Esophagus muscularis mucosa (tissue), 4 donors: Measurements from ENCODE around the gene TBX15. TPM values are rescaled to one million over a fixed set of nuclear protein-coding genes. Genes with fewer than 3 reads are reported as not detected.
"Not testable (repeated sequence)": the region's sequence is repeated elsewhere in the genome, so short reads cannot be mapped to it uniquely, and the experiment has no call there.

ENCODE experiments used
- DNase-seq: peaks from one replicate; pipeline ENCODE4 v3.0.0-alpha.2; 2017; ENCODE audit errors: extremely low spot score
- H3K27ac ChIP-seq, 4 donors: fragments of 200-600 bp; sonication (generic); replicated peaks in 1 of 4; 1 replicate in 3 of 4; 2 replicates in 1 of 4; pipeline ENCODE4 v1.5.1; 2016 to 2019; ENCODE audit warnings: mild to moderate bottlenecking in 1 of 4
- H3K27me3 ChIP-seq, 4 donors: fragments of 200-600 bp; sonication (generic); one replicate each; pipeline versions ENCODE4 v1.5.1 to v1.6.0; 2016 to 2019
- H3K36me3 ChIP-seq, 4 donors: fragments of 200-600 bp; sonication (generic); one replicate each; pipeline ENCODE4 v1.5.1; 2016 to 2019
- H3K4me1 ChIP-seq, 4 donors: fragments of 200-600 bp; sonication (generic); one replicate each; pipeline ENCODE4 v1.5.1; 2016 to 2019
- H3K4me3 ChIP-seq, 4 donors: fragments of 200-600 bp; sonication (generic); 1 replicate in 2 of 4; 2 replicates in 2 of 4; pipeline ENCODE4 v1.5.1; 2016 to 2019; ENCODE audit warnings: mild to moderate bottlenecking in 4 of 4, moderate library complexity in 1 of 4
- H3K9me3 ChIP-seq, 4 donors: fragments of 200-600 bp; sonication (generic); 1 replicate in 3 of 4; 2 replicates in 1 of 4; pipeline ENCODE4 v1.5.1; 2016 to 2019
- CTCF ChIP-seq, 3 experiments: fragments of 200-600 bp in 2 of 3; fragments of 450-650 bp in 1 of 3; sonication (generic) in 2 of 3; IDR thresholded peaks; one replicate each; pipeline ENCODE4 v1.5.1; 2017 to 2019; ENCODE audit warnings: antibody characterized with exemption in 3 of 3, mild to moderate bottlenecking in 2 of 3, moderate library complexity in 1 of 3
- EP300 ChIP-seq: sonication (generic); formaldehyde crosslinking; IDR thresholded peaks from one replicate; pipeline ENCODE4 v1.6.1; 2017; ENCODE audit warnings: antibody characterized with exemption
- POLR2A ChIP-seq: fragments of 450-650 bp; IDR thresholded peaks from one replicate; pipeline ENCODE4 v1.6.1; 2017; ENCODE audit warnings: antibody characterized with exemption, moderate library complexity, mild to moderate bottlenecking, low read depth
- POLR2AphosphoS5 ChIP-seq, 2 donors: sonication (generic); formaldehyde crosslinking; IDR thresholded peaks; one replicate each; pipeline ENCODE4 v1.6.1; 2017; ENCODE audit warnings: antibody characterized with exemption in 2 of 2
- WGBS: methylation state at CpG from one replicate; pipeline ENCODE4 v1.1.5; 2018; 5-methylcytosine and 5-hydroxymethylcytosine counted together
- intact Hi-C: fragments of 100-400 bp; cut with DNase I; formaldehyde crosslinking; loops from one replicate; pipeline ENCODE4 v1.15.1; 2023
- total RNA-seq, 4 donors: library from RNA; depleted of rRNA; stranded (reverse); fragments of >200 nt; gene quantifications; one replicate each; pipeline versions ENCODE4 v1.1.0 to v1.2.1, GENCODE V29; 2016

The TBX15 gene
- total RNA-seq, 4 donors from 2014 or later = 0.42 to 1.2 (median 0.79) TPM

- DNase-seq = no peak
- Histone ChIP-seq H3K4me3 (no peak overlapping the region), H3K4me1 (no peaks in the 10 kb centered on the region), H3K27ac (no peak overlapping the region), H3K9me3 (no peaks in the 10 kb centered on the region), H3K27me3 (no peaks in the 10 kb centered on the region), H3K36me3 (no peaks in the 10 kb centered on the region)
- intact Hi-C loops = no loop called here
- no peak for TF ChIP-seq POLR2AphosphoS5 (IDR thresholded peaks at IDR 0.05)
- TF ChIP-seq EP300 = no peak
- no peak for TF ChIP-seq POLR2A
- no peak for TF ChIP-seq CTCF (IDR thresholded peaks at IDR 0.05)
- 86% methylated on average over 6 of the region's 6 CpGs for WGBS
These were observed 69.8 kb downstream of the TBX15 start for GRCh38 chr1:118918230-118918939.

- DNase-seq, H3K4me3 ChIP-seq, H3K27ac ChIP-seq, intact Hi-C loops, H3K9me3 ChIP-seq, H3K27me3 ChIP-seq, H3K4me1 ChIP-seq, H3K36me3 ChIP-seq: not testable (repeated sequence)
- WGBS = 86% methylated on average over 4 of the region's 4 CpGs
These were observed 71.8 kb downstream of the TBX15 start for GRCh38 chr1:118916346-118916745.

- Histone ChIP-seq H3K27me3 (no peaks in the 10 kb centered on the region), H3K4me1 (no peaks in the 10 kb centered on the region), H3K9me3 (no peaks in the 10 kb centered on the region), H3K36me3 (no peaks in the 10 kb centered on the region), H3K4me3 (no peak overlapping the region), H3K27ac (no peak overlapping the region)
- DNase-seq = no peak
- 58% methylated on average over 2 of the region's 2 CpGs for WGBS
- no peak for TF ChIP-seq CTCF (IDR thresholded peaks at IDR 0.05)
- no peak for TF ChIP-seq POLR2A
- no peak for TF ChIP-seq EP300
- TF ChIP-seq POLR2AphosphoS5 (IDR thresholded peaks at IDR 0.05) = no peak
- intact Hi-C loops = no loop called here
These were observed 73.6 kb downstream of the TBX15 start for GRCh38 chr1:118914379-118915161.

DNA sequence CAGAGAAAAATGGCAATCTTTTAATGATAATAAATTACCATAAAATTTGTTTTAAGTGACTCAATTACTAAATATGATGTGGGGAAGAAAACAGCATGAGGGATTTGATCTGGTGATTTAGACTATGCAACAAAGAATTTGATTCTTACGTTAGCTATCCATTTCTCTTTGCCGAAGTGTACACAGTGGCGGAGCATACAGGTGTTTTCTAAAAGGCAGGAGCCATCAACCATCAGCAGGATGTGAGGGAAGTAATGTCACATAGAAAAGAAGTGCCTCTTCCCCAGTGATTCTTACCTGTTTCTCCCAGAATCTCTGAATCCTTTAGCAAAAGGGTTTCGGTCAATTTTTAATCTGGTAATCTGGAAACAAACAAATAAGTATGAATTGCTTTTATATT lies 74.3 kb downstream of the TBX15 start:
- TF ChIP-seq POLR2AphosphoS5 (IDR thresholded peaks at IDR 0.05) (no peak), POLR2A (no peak), EP300 (no peak), CTCF (IDR thresholded peaks at IDR 0.05) (no peak)
- intact Hi-C loops = no loop called here
- WGBS = 83% methylated on average over 4 of the region's 4 CpGs

DNA sequence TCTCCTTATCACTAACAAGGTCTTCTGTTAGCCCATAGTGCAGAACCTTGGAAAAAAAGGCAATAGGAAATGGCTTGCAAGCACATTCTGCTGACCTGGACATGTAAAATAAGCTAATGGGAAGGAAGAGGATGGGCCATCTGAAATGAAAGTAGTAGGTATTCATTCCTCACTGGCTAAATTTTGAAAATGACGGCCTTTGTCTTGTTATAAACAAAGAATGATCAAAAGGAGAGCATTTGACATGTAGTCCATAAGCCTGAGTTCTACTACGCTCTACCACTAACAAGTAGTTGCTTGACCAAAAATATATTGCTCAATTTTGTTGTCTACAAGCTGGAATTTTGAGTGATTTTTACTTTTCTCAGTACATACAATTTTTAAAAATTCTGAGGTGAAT lies 75.6 kb downstream of the TBX15 start:
- Histone ChIP-seq H3K27ac (no peak overlapping the region), H3K36me3 (no peaks in the 10 kb centered on the region), H3K9me3 (no peaks in the 10 kb centered on the region), H3K27me3 (no peaks in the 10 kb centered on the region), H3K4me1 (no peaks in the 10 kb centered on the region), H3K4me3 (no peak overlapping the region)
- WGBS = 62% methylated on average over 2 of the region's 2 CpGs
- TF ChIP-seq POLR2A (no peak), POLR2AphosphoS5 (IDR thresholded peaks at IDR 0.05) (no peak), EP300 (no peak), CTCF (IDR thresholded peaks at IDR 0.05) (no peak)
- no peak for DNase-seq
- intact Hi-C loops = no loop called here

More for the DNA sequence above, 74.3 kb downstream of the TBX15 start:
- no peaks in the 10 kb centered on the region for H3K36me3 ChIP-seq
- no peak overlapping the region for H3K27ac ChIP-seq
- H3K4me1 ChIP-seq = no peaks in the 10 kb centered on the region
- H3K4me3 ChIP-seq = no peak overlapping the region
- H3K9me3 ChIP-seq = no peaks in the 10 kb centered on the region
- no peak for DNase-seq
- no peaks in the 10 kb centered on the region for H3K27me3 ChIP-seq
